B cell (primary cell): ENCODE results near the gene FAM163A. TPM values are rescaled to one million over a fixed set of nuclear protein-coding genes. Genes with fewer than 3 reads are reported as not detected.

Experiments
- ATAC-seq: fragments of 200-7000 bp; cut with Tn5 transposase; one replicate; pipeline ENCODE4 v1.10.0; 2021; ENCODE audit warnings: low read depth, mild to moderate bottlenecking, moderate number of reproducible peaks, moderate library complexity
- CTCF ChIA-PET: fragments of 350-600 bp; sonication (Branson Sonifier 250); formaldehyde crosslinking; loops from one replicate; lab custom pipeline; 2021; ENCODE audit warnings: antibody characterized with exemption, inconsistent platforms; lab: Charles Lee
- POLR2A ChIA-PET: fragments of 350-600 bp; sonication (Branson Sonifier 250); formaldehyde crosslinking; loops from one replicate; lab custom pipeline; 2021; ENCODE audit warnings: antibody characterized with exemption; lab: Charles Lee
- DNase-seq: peaks from one replicate; pipeline ENCODE4 v3.0.0; 2013
- H2AFZ ChIP-seq: 2 replicates; pipeline ENCODE4 v1.6.1; 2012; ENCODE audit warnings: mild to moderate bottlenecking, low read depth, low read length; ENCODE audit not compliant: insufficient read depth, poor library complexity, severe bottlenecking
- H3K27ac ChIP-seq, 2 donors: 1 replicate in 1 of 2; 2 replicates in 1 of 2; pipeline ENCODE4 v1.5.1; 2012 to 2013; ENCODE audit warnings: low read length in 2 of 2, mild to moderate bottlenecking in 2 of 2, moderate library complexity in 1 of 2
- H3K27me3 ChIP-seq, 4 experiments: fragments of 200-600 bp in 1 of 4; sonication (generic) in 1 of 4; replicated peaks in 1 of 4; 1 replicate in 2 of 4; 2 replicates in 2 of 4; pipeline versions ENCODE4 v1.6.1 to v1.7.0; 2013 to 2016; ENCODE audit warnings: low read length in 3 of 4, mild to moderate bottlenecking in 2 of 4, mixed read lengths in 1 of 4, moderate library complexity in 1 of 4; ENCODE audit not compliant: insufficient read depth in 4 of 4, control insufficient read depth in 3 of 4; ENCODE audit errors: control extremely low read depth in 1 of 4
- H3K36me3 ChIP-seq, 2 experiments: replicated peaks in 1 of 2; 1 replicate in 1 of 2; 2 replicates in 1 of 2; pipeline versions ENCODE4 v1.6.1 to v1.7.1; 2013; ENCODE audit warnings: low read length in 1 of 2; ENCODE audit not compliant: insufficient read depth in 2 of 2, control insufficient read depth in 1 of 2; ENCODE audit errors: control extremely low read depth in 1 of 2, extremely low read depth in 1 of 2
- H3K4me1 ChIP-seq, 2 donors: fragments of 200-600 bp in 1 of 2; sonication (generic) in 1 of 2; 1 replicate in 1 of 2; 2 replicates in 1 of 2; pipeline versions ENCODE4 v1.5.1 to v1.6.1; 2013 to 2017; ENCODE audit warnings: low read length in 2 of 2; ENCODE audit not compliant: control insufficient read depth in 2 of 2, insufficient read depth in 2 of 2
- H3K4me2 ChIP-seq: replicated peaks from 2 replicates; pipeline ENCODE3; 2012; ENCODE audit warnings: mild to moderate bottlenecking, low read depth, low read length; ENCODE audit not compliant: poor library complexity, severe bottlenecking
- H3K4me3 ChIP-seq, 5 experiments: fragments of 200-600 bp in 1 of 5; sonication (generic) in 1 of 5; 1 replicate in 3 of 5; 2 replicates in 2 of 5; pipeline versions ENCODE4 v1.5.1 to v1.7.0; 2011 to 2016; ENCODE audit warnings: low read length in 4 of 5, mild to moderate bottlenecking in 4 of 5, low read depth in 2 of 5, control low read depth in 1 of 5, moderate library complexity in 1 of 5; ENCODE audit not compliant: insufficient read depth in 1 of 5; ENCODE audit errors: control extremely low read depth in 1 of 5, extremely low read depth in 1 of 5
- H3K79me2 ChIP-seq: fragments of 200-600 bp; sonication (generic); one replicate; pipeline ENCODE4 v1.6.0; 2016; ENCODE audit warnings: low read length; ENCODE audit not compliant: control insufficient read depth, insufficient read depth
- H3K9ac ChIP-seq: fragments of 200-600 bp; sonication (generic); 2 replicates; pipeline ENCODE4 v1.6.1; 2017; ENCODE audit warnings: mild to moderate bottlenecking, low read length, moderate library complexity
- H3K9me3 ChIP-seq, 3 donors: one replicate each; pipeline versions ENCODE4 v1.6.1 to v1.7.1; 2013; ENCODE audit warnings: low read length in 2 of 3; ENCODE audit not compliant: control insufficient read depth in 2 of 3, insufficient read depth in 1 of 3; ENCODE audit errors: control extremely low read depth in 1 of 3
- H4K20me1 ChIP-seq: 2 replicates; pipeline ENCODE4 v1.6.0; 2012; ENCODE audit warnings: mild to moderate bottlenecking, low read length; ENCODE audit not compliant: insufficient read depth, control insufficient read depth, poor library complexity, severe bottlenecking
- H3K27ac Mint-ChIP-seq: one replicate; pipeline ENCODE4 v1.8.0; 2021; ENCODE audit warnings: mixed read lengths
- H3K27me3 Mint-ChIP-seq: one replicate; pipeline ENCODE4 v1.8.0; 2021; ENCODE audit warnings: mixed read lengths
- H3K4me1 Mint-ChIP-seq: one replicate; pipeline ENCODE4 v1.8.0; 2021; ENCODE audit warnings: mixed read lengths
- H3K4me3 Mint-ChIP-seq: one replicate; pipeline ENCODE4 v1.8.0; 2021; ENCODE audit warnings: mixed read lengths
- H3K9me3 Mint-ChIP-seq: one replicate; pipeline ENCODE4 v1.8.0; 2022; ENCODE audit warnings: mixed read lengths; ENCODE audit not compliant: insufficient read depth
- CTCF ChIP-seq: fragments of 200-600 bp; IDR thresholded peaks from one replicate; pipeline ENCODE4 v1.8.0; 2022; ENCODE audit warnings: antibody characterized with exemption, mild to moderate bottlenecking
- EZH2 ChIP-seq: IDR thresholded peaks from 2 replicates; pipeline ENCODE4 v1.6.1; 2012; ENCODE audit warnings: borderline replicate concordance, low read depth, mild to moderate bottlenecking, moderate library complexity, low read length; ENCODE audit not compliant: insufficient read depth, poor library complexity, severe bottlenecking
- WGBS: methylation state at CpG from one replicate; pipeline ENCODE4 v1.1.5; 2013; ENCODE audit warnings: missing lambda C conversion rate; ENCODE audit not compliant: insufficient coverage; 5-methylcytosine and 5-hydroxymethylcytosine counted together
- intact Hi-C: fragments of 100-400 bp; cut with micrococcal nuclease; formaldehyde crosslinking; loops from one replicate; pipeline ENCODE4 v1.10.0; 2022
- polyA plus RNA-seq: library from polyadenylated mRNA; depleted of rRNA; stranded (reverse); fragments of >200 nt; gene quantifications from 2 replicates; pipeline ENCODE4 v1.2.3, GENCODE V29; 2012
- total RNA-seq, 2 donors: library from RNA; stranded (reverse); fragments of 120-200 nt in 1 of 2; gene quantifications; 1 replicate in 1 of 2; 2 replicates in 1 of 2; pipeline versions ENCODE4 v1.2.3 to v1.2.4, GENCODE V29; 2013 to 2022

The FAM163A gene
- total and polyA plus RNA-seq, 2 donors (not counting 1 experiment from before 2014, with no cell fraction given) = not detected

- ChIA-PET CTCF (interaction anchor here (0.6 to 2.6 kb wide), 2 partner anchors 9 to 70 kb away, joined by 3 to 18 read pairs; no protein-coding TSS in a partner anchor), POLR2A (no interaction called here)
- Histone ChIP-seq H3K4me1 (peaks cover 0 to 6% of the 10 kb centered on the region in 2 donors), H3K36me3 (no peaks in the 10 kb centered on the region), H2AFZ (no peak overlapping the region), H3K4me2 (no peak overlapping the region), H3K79me2 (no peaks in the 10 kb centered on the region), H3K4me3 (no peak overlapping the region), H4K20me1 (no peaks in the 10 kb centered on the region), H3K27ac (no peak overlapping the region), H3K9ac (no peak overlapping the region), H3K27me3 (peaks cover 0 to 7% (median 0%) of the 10 kb centered on the region in 4 experiments), H3K9me3 (no peaks in the 10 kb centered on the region)
- Mint-ChIP-seq H3K4me1 (no peaks in the 10 kb centered on the region), H3K4me3 (no peak overlapping the region), H3K9me3 (no peaks in the 10 kb centered on the region), H3K27me3 (peaks cover 17% of the 10 kb centered on the region), H3K27ac (no peak overlapping the region)
- intact Hi-C loops = no loop called here
- ATAC-seq = no peak
- DNase-seq = no peak
- 78% methylated on average over 6 of the region's 19 CpGs for WGBS
- TF ChIP-seq EZH2 = no peak
- TF ChIP-seq CTCF = no peak
Measured at GRCh38 chr1:179805291-179806195, 62.5 kb downstream of the FAM163A start.

- TF ChIP-seq EZH2 (no peak), CTCF (no peak)
- Histone ChIP-seq H3K4me1 (peaks cover 0 to 6% of the 10 kb centered on the region in 2 donors), H3K27ac (no peak overlapping the region), H3K4me2 (no peak overlapping the region), H2AFZ (no peak overlapping the region), H4K20me1 (no peaks in the 10 kb centered on the region), H3K79me2 (no peaks in the 10 kb centered on the region), H3K36me3 (no peaks in the 10 kb centered on the region), H3K9me3 (no peaks in the 10 kb centered on the region), H3K27me3 (peaks cover 0 to 8% (median 0%) of the 10 kb centered on the region in 4 experiments), H3K9ac (no peak overlapping the region), H3K4me3 (no peak overlapping the region)
- no peaks in the 10 kb centered on the region for H3K9me3 Mint-ChIP-seq
- WGBS = 100% methylated on average over 2 of the region's 4 CpGs
- H3K27ac Mint-ChIP-seq = no peak overlapping the region
- no peak overlapping the region for H3K4me3 Mint-ChIP-seq
- ATAC-seq (no peak), DNase-seq (no peak)
- H3K27me3 Mint-ChIP-seq = peaks cover 21% of the 10 kb centered on the region
- intact Hi-C loops = no loop called here
- ChIA-PET CTCF (interaction anchor here (0.6 to 7.6 kb wide), 3 partner anchors 8 to 69 kb away, joined by 3 to 77 read pairs (median 18); no protein-coding TSS in a partner anchor), POLR2A (no interaction called here)
- H3K4me1 Mint-ChIP-seq = no peaks in the 10 kb centered on the region
Measured at GRCh38 chr1:179806333-179806732, 63.2 kb downstream of the FAM163A start.
